HG02571 (cell line): ENCODE measurements around the gene ABCD3.

ENCODE experiments used
- ATAC-seq: cut with Tn5 transposase; IDR thresholded peaks from one replicate; pipeline ENCODE4 v1.9.1; 2021; ENCODE audit warnings: mild to moderate bottlenecking, moderate library complexity; ENCODE audit not compliant: unreplicated experiment

ABCD3 gene

GRCh38 chr1:94524531-94524930, 106.3 kb downstream of the ABCD3 start:
- ATAC-seq, result no peak

DNA sequence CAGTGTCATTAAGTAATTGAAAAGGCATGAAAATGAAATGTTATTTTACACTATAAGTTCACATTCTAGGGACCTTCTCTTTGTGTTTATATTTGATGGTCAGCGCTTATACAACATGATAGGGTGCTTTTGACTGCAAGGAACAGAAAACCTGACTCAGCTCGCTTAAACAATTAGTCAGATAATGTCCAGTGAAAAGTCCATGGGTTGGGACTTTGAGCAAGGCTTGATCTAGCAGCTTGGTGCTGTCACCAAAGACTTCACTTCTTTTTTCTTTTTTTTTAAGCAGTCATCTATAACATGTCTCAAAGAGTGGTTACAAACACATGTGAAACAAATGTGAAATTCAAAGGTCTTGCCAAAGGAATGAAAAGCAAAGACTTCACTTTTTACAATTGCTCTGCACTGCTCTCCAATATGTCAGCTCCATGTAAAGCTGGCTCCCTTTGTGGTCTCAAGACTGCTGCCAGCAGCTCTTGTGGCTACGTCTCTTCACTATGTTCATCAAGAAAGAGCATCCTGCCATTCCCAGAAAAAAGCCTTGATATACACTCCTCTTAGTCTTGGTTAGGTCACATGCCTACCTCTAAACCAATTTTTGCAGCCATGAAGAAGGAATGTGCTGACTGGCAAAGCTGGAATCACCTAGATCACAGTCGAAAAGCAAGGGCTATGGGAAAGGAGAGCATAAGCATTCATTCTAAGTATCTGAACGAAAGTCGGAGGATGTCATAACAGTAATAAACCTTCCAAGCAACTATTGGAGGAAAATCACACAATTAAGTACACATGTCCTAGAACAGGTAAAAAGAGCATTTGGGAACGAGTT, 108.2 kb downstream of the ABCD3 start:
- no peak for ATAC-seq

- no peak for ATAC-seq
Observed at GRCh38 chr1:94527447-94528031, 109.3 kb downstream of the ABCD3 start.

DNA sequence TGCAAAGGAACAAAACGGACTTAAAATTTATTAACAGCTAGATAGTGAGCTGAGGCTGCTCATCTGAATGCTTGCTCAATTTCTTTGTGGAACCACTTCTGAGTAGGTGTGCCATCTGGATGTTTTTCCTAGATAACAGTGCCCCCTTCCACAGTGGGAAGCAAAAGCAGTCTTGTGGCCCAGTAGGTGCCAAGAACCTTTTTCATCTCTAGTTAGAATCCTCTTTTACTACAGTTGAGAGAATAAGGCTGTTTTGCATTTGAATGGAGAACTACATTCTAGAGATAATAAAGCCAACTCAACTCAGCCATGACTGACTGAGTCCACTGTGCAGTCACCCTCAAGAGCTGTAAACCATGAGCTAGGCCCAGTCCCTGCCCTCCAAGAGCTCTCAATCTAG, 110.1 kb downstream of the ABCD3 start:
- ATAC-seq, result no peak

- no peak for ATAC-seq
Observed at GRCh38 chr1:94528826-94529225, 110.6 kb downstream of the ABCD3 start.

GRCh38 chr1:94529416-94529815, 111.2 kb downstream of the ABCD3 start:
- no peak for ATAC-seq

GRCh38 chr1:94530373-94530878, 112.2 kb downstream of the ABCD3 start:
- no peak for ATAC-seq

DNA sequence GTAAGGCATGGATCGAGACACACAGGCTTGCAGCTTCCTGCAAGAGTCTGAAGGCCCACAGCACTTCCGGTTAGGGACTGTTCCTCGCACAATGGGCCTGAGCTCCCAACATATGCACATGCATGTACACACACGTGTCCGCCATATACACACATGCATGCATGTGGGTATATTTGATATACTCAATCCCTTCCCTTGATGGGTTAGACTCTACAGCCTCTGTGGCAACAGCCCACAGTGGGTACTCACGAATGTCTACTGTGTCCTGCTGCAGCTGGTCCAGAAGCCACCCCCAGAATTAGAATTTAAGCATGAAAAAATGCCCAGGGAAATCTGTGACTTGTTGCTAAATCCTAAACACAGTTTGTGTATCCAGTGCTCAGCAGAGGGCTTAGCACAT, 113.5 kb downstream of the ABCD3 start:
- ATAC-seq, result no peak

GRCh38 chr1:94532077-94532476, 113.9 kb downstream of the ABCD3 start:
- ATAC-seq, result no peak

DNA sequence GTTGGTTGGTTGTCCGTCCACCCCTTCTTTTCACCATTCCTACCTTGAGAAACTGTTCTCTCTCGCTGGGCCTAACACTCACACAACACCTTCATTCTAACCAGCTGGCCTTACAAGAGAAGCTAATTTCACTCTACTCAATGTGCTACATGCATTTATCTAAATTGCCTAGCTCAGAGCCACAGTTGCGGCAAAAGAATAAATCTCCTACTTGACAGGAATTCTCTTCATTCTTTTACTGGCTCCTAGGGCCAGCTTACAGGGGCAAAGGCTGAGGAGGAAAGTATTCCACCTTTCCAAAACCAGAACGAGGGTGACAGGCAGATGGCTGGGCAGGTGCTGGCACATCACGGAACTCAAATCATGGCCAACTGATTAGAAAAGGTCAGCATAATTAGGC, 116.9 kb downstream of the ABCD3 start:
- ATAC-seq, result no peak

DNA sequence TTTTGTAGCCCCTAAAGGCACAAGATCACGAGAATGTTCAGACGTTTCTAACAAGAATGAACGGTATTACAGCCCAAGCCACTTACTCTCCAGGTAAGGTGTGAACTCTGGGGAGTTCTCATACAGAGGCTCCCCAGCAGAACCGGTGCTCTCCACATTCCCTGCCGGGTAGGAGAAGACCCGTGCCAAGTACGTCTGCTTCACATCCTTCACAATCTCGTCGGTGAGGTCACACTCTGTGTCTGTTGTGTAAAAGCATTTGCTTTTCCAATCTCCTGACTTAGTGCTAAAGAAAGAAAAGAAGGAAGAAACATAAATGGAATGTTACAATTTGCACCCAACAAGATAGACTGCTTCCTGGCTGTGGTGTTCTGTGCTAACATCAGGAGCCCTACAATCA, 117.7 kb downstream of the ABCD3 start:
- ATAC-seq, result no peak

DNA sequence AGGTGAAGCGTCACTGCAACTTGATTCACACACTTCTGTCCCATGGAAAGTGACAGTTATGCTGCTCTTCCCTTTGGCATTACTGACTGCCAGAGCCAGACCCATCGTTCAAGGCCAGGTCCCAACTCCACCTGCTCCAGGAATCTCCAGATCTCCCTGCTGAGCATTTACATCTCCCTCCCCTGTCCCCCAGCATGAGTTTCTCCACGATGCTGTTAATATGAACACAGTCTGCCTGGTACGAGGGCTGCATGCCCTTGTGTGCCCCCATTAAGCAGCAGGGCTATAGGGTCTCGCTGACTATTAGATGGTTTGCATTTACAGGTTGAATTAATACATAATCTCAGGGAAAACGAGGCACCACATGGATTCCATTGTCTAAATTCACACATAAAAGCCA, 119.1 kb downstream of the ABCD3 start:
- no peak for ATAC-seq

DNA sequence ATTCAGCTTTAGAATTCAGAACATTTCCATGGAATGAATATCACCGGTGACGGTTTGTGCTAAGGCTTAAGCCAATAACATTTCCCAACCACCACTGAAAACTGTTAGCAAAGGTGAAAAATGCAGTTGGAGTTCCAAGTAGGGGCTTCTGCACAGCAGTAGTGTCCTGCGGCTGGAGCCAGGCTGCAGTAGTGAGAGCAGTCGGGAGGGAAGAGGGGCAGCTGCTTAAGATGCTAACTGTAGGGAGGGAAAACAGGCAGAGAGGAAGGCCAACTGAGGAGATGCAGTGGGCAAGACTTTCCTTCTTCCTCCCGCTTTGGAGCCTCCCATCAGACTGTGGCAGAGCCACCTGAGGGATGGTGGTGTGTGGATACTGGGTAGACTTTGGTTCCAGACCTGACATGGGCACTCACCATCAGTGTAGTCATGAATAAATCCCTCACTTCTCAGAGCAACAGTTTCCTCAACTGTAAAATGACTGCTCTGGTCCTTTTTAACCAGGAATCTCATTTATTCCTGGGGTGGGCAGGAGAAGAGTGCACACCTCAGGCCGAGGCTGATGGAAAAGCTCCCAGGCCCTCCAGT, 120.1 kb downstream of the ABCD3 start:
- ATAC-seq, result no peak

DNA sequence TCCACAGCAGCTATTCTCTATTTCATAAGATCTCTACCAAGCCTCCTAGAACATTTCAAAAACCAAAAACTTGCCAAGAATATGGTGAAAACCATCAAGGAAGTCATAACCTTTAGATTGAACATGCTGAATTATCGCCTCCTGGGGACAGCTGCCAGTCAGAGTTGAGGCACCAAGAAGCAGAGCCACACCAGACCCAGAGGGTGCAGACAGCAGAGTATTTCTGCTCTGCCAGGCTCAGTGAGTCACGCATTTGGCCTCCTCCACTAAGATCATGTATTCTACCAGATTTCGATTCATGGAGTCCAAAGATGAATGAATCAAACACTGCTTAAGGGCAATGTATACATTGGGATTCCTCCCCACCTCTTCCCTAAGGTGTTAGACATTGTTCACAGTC, 121.3 kb downstream of the ABCD3 start:
- no peak for ATAC-seq

- ATAC-seq, result no peak
Observed at GRCh38 chr1:94540440-94541245, 122.5 kb downstream of the ABCD3 start.

- peak; percentile 87 for ATAC-seq
Observed at GRCh38 chr1:94541246-94542087, 123.3 kb downstream of the ABCD3 start, which contains the start of gene F3. F3 (minus strand) TSS chr1:94541759; CDS start chr1:94541636, 123 bp downstream.

GRCh38 chr1:94542088-94542870, 124.1 kb downstream of the ABCD3 start:
- no peak for ATAC-seq

DNA sequence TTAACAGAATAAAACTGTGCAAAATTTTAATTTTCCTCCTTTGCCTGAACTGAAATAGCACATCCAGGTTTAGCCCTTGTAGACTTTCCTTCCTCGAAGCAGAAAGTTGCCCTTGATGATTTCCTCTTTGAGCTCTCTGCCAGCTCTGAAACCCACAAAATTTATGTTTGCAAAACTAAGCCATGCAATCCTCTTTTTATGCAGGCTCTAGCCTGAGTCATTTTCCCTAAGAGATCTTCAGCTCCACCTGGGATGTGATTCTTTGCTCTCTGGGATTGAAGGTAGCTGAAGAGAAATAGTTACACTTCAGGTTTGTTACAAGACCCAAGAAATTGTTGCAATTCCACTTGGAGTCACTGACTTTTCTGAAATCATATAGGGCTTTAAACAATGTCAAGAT, 124.8 kb downstream of the ABCD3 start:
- ATAC-seq, result no peak

DNA sequence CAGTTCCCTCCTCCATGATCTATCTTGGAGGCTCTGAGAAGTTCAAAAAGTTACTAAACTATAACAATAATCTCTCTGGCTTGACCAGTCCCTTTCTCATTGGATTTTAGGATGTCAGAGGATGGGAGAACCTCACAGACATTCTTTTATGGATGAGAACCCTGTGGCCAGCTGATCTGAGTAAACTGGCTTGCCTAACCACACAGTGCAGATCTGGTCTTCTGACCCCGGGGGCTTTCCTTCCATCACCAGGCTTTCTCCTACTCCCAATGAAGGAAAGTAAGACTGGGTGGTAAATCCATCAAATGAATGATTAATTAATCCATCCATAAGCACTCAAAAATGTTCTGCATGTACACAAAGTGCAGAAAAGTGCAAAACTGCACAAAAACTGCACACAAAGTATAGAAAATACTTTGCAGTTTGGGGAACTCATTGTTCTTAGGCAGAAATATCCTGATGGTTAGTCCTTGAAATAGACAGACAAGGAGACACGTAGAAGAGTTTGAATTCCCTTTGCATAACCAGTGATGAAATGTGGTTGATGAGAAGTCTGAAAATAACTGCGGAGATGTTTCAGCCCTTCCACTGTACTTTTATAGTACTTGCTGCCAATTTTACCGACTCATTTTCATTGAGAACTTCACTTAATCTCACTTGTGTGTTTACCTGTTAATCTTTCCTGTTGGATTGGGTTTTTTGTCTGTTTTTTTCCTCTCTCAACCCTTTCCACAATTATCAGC, 125.9 kb downstream of the ABCD3 start:
- no peak for ATAC-seq
